ENCODE results near the gene SPRR2F.

- no peak for TF ChIP-seq POLR2A (IDR thresholded peaks at IDR 0.05; ENCODE audit: low read depth)
- no peak for TF ChIP-seq POLR2AphosphoS5 (IDR thresholded peaks at IDR 0.05)
- TF ChIP-seq CTCF (IDR thresholded peaks at IDR 0.05): no peak
- TF ChIP-seq EP300 (IDR thresholded peaks at IDR 0.05): no peak
These were observed 25.7 kb downstream of the SPRR2F start for GRCh38 chr1:153087652-153088051.
